ENCODE results near the gene UGT1A10.

DNA sequence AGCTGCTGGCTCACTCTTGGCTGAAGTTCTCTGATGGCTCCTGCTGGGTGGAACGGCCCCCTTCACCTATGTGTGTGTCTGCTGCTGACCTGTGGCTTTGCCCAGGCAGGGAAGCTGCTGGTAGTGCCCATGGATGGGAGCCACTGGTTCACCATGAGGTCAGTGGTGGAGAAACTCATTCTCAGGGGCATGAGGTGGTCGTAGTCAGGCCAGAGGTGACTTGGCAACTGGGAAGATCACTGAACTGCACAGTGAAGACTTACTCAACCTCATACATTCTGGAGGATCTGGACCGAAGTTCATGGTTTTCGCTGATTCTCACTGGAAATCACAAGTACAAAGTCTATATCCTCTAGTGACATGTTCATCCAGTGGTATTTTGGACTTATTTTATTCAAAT is 32.7 kb upstream of the UGT1A10 start:
- TF ChIP-seq, protein P1, sequence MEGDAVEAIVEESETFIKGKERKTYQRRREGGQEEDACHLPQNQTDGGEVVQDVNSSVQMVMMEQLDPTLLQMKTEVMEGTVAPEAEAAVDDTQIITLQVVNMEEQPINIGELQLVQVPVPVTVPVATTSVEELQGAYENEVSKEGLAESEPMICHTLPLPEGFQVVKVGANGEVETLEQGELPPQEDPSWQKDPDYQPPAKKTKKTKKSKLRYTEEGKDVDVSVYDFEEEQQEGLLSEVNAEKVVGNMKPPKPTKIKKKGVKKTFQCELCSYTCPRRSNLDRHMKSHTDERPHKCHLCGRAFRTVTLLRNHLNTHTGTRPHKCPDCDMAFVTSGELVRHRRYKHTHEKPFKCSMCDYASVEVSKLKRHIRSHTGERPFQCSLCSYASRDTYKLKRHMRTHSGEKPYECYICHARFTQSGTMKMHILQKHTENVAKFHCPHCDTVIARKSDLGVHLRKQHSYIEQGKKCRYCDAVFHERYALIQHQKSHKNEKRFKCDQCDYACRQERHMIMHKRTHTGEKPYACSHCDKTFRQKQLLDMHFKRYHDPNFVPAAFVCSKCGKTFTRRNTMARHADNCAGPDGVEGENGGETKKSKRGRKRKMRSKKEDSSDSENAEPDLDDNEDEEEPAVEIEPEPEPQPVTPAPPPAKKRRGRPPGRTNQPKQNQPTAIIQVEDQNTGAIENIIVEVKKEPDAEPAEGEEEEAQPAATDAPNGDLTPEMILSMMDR (IDR thresholded peaks at IDR 0.05): no peak
- no peak for TF ChIP-seq ZFX (IDR thresholded peaks at IDR 0.05; ENCODE audit: borderline replicate concordance)
